Fibroblast of mammary gland (primary cell): Measurements from ENCODE around the gene ZC3H13.

Source experiments
- DNase-seq: peaks from one replicate; pipeline ENCODE4 v3.0.0-alpha.2; 2010; ENCODE audit warnings: low read depth
- H3K4me3 ChIP-seq: 2 replicates; pipeline ENCODE4 v1.5.1; 2011; ENCODE audit warnings: low read depth, mild to moderate bottlenecking, low read length, moderate library complexity; ENCODE audit not compliant: control insufficient read depth
- TF ChIP-seq, protein P1 (sequence below): conservative IDR thresholded peaks from 2 replicates; pipeline ENCODE4 v1.5.1; 2011; ENCODE audit warnings: low read depth, low read length, inconsistent platforms; ENCODE audit not compliant: control insufficient read depth, insufficient read depth

The ZC3H13 gene

DNA sequence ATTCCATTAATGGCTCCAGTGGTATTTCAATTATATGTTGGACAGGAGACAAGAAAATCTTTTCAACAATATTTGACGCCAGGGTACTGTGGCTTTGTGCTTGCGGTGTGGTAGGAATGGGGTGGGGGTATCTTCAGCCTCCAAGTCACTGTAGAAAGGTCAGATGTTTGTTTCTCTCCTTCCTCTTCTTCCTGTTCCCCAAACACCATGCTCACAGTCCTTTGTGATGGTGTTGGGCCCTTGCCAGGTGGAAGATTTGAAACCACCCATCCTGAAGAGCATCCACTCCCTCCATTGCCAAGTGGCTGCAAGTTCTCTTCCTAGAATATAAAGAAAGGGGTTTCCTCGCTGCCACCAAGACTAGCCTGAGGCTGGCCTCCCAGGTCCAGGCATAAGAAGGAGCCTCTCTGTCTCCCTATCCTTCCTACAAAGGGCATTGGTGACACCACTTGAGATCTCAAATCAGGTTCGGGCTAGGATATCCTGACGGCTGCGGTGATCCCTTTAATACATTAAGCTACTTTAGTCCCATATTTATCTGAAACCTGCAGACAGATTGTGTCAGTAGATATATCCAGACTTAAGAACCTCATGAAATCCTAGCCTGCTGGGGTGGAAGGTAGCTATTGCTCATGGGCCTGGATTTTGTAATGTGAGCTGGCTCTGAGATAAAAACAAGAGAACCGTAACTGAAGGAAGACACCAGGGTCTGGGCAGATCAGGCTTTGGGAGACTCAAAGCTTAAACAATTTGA, 136.7 kb downstream of the ZC3H13 start:
- TF ChIP-seq, protein P1, sequence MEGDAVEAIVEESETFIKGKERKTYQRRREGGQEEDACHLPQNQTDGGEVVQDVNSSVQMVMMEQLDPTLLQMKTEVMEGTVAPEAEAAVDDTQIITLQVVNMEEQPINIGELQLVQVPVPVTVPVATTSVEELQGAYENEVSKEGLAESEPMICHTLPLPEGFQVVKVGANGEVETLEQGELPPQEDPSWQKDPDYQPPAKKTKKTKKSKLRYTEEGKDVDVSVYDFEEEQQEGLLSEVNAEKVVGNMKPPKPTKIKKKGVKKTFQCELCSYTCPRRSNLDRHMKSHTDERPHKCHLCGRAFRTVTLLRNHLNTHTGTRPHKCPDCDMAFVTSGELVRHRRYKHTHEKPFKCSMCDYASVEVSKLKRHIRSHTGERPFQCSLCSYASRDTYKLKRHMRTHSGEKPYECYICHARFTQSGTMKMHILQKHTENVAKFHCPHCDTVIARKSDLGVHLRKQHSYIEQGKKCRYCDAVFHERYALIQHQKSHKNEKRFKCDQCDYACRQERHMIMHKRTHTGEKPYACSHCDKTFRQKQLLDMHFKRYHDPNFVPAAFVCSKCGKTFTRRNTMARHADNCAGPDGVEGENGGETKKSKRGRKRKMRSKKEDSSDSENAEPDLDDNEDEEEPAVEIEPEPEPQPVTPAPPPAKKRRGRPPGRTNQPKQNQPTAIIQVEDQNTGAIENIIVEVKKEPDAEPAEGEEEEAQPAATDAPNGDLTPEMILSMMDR = no peak
- DNase-seq = no peak
- no peak overlapping the region for H3K4me3 ChIP-seq

DNA sequence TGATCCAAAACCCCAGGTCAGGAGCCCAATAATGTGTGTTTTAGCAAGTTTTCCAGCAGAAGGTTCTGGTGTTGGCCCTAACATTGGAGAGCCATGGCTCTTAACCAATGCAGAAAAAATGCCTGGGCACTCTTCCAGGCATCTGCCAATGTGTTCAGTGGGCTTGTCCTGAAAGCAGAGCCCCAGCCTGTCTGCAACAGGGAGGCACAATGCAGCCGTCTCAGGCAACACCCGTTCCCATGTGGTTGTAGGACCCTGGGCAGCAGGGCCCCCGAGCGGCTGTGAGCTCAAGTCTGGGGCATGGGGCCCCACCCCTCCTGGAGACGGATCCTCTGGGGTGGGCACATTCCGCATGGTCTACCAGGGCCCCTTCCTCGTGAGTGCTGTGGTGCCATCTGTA, 142.9 kb downstream of the ZC3H13 start:
- DNase-seq = no peak
- H3K4me3 ChIP-seq = no peak overlapping the region
- TF ChIP-seq, protein P1 = no peak

DNA sequence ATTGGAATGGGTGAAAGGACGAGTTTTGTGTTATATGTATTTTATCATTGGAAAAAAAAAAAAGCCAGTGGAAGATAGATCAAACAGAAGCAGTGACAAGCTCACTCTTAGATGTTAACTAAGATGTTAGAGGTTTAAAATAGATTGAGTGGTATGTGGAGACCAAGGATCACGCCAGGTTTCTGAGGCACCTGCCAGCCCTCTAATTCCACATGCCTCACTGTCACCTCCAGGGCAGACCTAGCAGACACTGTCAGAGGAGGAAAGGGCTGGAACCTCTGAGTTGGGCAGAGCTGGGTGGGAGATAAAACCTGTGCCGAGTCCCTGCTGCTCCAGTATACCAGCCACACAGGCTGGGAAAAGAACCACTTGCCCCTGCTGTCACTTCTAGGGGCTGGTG, 143.5 kb downstream of the ZC3H13 start:
- TF ChIP-seq, protein P1 = no peak
- H3K4me3 ChIP-seq = no peak overlapping the region
- DNase-seq = no peak

DNA sequence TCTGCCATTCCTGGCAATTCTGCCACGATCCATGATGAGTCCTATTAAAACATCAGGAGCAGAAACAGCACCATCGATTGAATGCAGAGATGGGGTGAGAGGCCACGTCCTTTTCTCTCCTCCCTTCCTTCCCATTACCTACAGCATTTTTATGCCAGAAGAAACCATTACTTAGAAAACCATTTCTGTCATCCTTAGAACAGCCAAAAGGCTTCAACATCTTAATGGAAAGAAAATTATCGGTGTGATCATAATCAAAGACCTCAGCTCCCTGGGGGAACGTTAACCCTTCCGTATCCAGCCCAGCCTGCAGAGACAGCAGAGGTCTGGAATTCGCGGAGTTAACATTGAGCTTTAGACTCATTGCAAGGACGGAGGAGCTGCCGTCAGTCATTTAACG, 145.0 kb downstream of the ZC3H13 start:
- no peak overlapping the region for H3K4me3 ChIP-seq
- no peak for DNase-seq
- TF ChIP-seq, protein P1 = no peak
